VCaP (cell line): ENCODE results near the gene SLCO2A1.

Experiments used
- H3K27ac ChIP-seq: fragments of 450-650 bp; 2 replicates; pipeline ENCODE4 v1.5.1; 2017
- TF ChIP-seq, protein P1 (sequence below): fragments of 450-650 bp; conservative IDR thresholded peaks from 2 replicates; pipeline ENCODE4 v1.5.1; 2017; ENCODE audit warnings: mild to moderate bottlenecking, moderate library complexity

The SLCO2A1 gene

DNA sequence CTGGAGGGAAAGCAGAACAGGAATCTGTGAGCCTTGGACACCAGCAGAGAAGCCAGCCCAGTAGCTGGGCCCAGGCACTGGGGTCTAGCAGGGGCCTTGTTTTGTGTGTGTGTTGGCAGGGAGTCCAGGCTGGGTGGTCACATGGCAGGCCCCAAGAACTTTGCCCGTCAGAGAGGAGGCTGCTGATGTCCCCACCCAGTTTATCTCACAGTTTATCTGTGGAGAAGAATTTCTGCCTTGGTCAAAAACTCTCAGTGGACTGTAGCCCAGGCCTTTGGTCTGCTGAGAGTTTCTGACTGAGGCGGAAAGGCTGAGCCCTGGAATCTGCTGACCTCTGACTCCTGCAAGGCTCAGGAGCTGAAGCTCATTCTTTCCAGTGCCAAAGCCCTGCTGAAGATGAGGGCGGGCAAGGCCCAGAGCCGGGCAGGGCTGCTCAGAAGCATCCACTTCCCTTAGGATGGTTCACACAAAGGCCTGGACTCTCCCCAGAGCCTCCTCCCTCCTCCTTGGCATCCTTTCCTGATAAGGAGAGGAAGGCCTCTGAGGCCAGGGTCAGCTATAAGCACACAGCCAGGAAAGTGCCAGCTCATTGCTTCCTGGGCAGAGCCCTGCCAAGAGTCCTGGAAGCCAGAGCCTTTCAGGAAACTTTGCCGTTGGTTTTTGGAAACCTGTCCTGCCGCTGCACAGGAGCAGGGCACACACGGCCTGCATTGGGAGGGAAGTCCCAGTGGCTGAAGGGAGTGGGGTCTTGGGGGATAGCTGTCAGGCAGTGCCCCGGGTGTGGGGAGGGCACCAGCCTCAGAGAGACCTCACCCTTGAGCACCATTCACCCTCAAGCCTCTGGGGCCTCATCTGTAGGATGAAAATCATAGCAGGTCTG lies 37.2 kb upstream of the SLCO2A1 start:
- TF ChIP-seq, protein P1, sequence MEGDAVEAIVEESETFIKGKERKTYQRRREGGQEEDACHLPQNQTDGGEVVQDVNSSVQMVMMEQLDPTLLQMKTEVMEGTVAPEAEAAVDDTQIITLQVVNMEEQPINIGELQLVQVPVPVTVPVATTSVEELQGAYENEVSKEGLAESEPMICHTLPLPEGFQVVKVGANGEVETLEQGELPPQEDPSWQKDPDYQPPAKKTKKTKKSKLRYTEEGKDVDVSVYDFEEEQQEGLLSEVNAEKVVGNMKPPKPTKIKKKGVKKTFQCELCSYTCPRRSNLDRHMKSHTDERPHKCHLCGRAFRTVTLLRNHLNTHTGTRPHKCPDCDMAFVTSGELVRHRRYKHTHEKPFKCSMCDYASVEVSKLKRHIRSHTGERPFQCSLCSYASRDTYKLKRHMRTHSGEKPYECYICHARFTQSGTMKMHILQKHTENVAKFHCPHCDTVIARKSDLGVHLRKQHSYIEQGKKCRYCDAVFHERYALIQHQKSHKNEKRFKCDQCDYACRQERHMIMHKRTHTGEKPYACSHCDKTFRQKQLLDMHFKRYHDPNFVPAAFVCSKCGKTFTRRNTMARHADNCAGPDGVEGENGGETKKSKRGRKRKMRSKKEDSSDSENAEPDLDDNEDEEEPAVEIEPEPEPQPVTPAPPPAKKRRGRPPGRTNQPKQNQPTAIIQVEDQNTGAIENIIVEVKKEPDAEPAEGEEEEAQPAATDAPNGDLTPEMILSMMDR, result no peak
- H3K27ac ChIP-seq, result no peak overlapping the region; the same call in 1 of the 2 replicates

DNA sequence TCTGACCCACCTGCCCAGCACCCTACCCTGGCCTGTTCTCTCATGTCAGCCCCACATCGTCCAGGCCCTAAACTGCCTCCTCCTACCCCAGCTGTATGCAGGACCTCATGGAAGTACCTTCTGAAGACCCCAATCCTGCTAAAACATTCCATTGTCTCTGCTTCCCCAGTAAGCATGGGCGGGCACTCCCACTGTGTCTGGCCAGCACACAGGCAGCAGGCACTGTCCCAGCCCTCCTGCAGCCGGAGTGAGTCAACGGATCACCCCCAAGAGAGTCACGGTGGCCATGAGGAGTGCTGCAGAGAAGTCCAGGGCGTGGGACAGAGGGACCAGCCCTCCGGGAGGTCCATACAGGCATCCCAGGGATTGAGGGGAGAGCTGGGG lies 36.4 kb upstream of the SLCO2A1 start:
- no peak overlapping the region; the same call in 1 of the 2 replicates for H3K27ac ChIP-seq
- TF ChIP-seq, protein P1, result no peak

DNA sequence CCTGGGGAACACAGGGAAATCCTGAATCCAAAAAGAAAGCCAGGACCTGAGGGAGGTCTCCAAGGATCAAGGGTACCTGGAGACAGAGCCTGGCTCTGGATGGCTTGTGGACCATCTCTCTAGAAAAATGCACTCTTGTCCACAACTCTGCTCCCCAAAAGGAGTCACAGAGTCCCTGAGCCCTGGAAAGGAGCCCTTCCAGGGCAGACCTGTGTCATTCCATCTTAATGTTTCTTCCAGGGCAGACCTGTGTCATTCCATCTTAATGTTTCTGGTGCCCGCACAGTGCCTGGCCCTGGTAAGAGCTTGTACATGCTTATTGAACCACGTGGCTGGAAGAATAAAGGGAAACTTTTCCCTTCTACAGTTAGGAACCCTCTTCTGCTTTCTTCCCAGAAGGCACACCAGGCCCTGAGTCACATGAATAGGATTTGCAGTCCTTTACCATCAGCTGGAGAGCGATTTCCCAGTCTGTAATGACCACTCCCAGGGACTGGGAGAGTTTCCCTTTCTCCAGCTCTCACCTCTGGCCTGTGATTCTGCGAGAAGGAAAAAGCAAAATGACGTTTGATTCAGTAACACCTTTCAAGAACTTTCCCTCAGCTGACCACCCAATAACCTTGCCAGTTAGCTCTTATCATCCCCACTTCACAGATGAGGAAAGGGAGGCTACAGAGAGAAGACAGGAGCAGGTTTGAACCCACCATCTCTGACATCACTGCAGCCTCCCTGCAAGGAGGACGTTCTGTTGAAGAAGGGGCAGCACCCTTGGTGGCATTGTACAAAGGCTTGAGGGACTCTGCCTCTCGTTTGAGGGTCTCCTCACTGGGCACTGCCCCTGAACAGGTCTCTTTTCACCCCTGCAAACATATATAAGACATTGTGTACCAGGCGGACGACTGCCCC lies 35.8 kb upstream of the SLCO2A1 start:
- TF ChIP-seq, protein P1, result no peak
- no peak overlapping the region for H3K27ac ChIP-seq

DNA sequence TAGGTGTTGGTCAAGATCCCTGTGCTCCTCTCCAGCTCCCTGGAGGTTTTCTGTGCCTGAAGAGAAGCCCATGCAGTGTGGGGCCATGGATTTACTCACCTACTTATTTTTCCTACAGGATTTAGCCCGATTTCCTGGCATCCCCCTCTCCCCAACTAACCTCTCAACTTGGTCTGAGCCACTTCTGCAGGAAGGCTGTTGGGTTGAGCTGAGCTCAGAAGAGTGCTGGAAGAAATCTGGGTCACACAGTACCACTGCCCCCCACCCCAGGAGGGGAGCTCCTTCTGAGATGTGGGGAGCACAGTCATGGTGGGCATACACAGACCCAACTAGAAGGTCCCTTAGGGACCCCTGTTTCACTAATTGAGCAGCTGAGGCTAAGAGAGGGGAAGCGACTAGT lies 34.4 kb upstream of the SLCO2A1 start:
- H3K27ac ChIP-seq, result no peak overlapping the region
- TF ChIP-seq, protein P1, result no peak

DNA sequence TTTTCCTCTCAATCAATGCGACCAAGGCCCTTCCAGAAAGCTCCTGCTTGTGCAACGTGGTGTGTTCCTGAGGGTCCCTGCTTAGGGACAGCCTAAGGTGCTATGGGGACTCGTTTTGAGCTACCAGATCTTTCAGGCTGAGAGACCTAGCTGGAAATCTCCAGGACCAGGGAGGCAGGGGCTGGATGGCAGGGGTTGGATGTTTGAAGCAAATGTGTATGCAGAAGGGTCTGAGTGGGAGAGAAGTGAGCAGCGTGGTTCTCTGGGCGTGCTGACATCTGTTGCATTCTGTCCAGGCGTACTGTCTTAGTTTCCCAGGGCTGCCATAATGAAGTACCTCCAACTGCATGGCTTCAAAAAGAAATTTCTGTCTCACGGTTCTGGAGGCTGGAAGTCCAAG lies 31.7 kb upstream of the SLCO2A1 start:
- TF ChIP-seq, protein P1, result no peak
- no peak overlapping the region for H3K27ac ChIP-seq

DNA sequence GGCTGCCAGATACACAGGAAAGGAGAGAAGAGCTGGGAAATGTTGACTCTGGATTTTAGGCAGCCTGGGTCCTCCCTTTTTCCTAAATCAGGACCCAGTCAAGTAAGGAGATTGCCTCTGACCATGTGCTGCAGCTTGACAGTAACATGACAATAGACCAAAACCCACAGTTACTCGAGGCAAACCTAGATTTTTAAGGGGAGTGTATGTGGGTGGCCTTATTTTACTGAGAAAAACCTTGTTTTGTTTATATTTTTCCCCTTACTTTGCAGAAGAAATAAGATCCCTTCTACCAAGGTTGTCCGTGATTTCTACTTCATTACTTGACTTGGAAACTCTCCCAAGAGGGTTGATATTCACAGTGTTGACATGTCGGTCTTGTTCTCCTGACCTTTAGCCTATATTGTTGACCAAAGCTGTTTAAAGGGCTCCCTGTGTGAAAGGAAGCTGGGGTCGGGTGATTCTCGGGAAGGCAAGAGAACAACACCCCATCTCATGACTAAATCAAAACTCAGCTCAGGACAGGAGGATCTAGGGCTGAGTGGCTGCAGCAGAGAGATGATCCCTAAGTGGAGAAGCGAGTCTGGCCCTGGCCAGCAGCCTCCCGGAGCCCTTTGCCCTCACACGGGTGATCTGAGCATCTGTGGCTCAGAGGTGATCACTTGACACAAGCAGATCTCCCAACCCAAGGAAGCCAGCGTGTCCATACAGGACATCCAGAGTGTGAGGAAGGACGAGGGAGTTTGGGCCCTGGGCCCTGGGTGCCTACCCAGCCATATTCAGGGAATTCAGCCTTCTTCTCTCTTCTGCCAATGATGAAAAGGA lies 31.0 kb upstream of the SLCO2A1 start:
- no peak overlapping the region; the same call in 1 of the 2 replicates for H3K27ac ChIP-seq
- TF ChIP-seq, protein P1, result no peak
